ENCODE data around the gene PLPPR3.

PLPPR3 gene

DNA sequence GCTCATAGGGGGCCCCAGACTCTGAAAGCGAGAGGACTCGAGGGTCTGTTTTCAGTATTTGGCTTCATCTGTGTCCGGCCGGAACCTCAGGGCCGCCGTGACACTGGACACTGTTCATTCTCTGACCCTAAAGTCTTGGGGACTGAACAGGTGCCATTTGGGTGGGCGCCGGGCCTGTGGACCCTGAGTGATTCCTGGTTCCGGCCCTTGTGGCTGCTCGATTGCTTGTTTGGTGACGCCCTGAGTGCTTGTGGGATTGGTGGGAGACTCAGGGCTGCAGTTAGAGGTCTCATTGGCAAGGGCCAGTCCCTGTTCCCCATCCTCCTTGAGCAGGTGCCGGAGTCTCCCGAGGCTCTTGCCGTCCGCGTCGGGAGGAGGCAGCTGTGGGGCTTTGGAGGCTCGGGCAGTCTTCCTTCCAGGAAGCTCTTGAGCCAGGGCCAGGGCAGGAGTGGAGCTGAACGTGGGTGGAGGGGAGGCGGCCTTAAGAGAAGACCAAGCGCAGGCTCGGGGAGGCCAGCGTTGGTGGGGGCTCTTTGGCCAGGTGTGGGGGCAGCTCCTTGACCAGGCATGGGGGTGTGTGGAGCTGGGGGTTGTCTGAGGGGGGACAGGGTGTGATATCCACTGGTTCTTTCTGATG is 19.8 kb downstream of the PLPPR3 start:
- Histone ChIP-seq H3K4me3 (ENCODE audit: low read depth, low read length) (no peak overlapping the region), H3K4me1 (ENCODE audit: control insufficient read depth, insufficient read depth, low read length) (peaks cover 25% of the 10 kb centered on the region), H3K9me3 (ENCODE audit: control insufficient read depth, insufficient read depth, low read depth, low read length) (no peaks in the 10 kb centered on the region), H3K27ac (ENCODE audit: extremely low read depth, low read depth, low read length) (peak overlapping the region; percentile 97), H3K36me3 (ENCODE audit: control insufficient read depth in 2 of 2, insufficient read depth in 1 of 2, low read length in 2 of 2) (peaks cover 0 to 89% of the 10 kb centered on the region in 2 experiments; a peak in 2 of 3 replicates)
- CTCF ChIA-PET: interaction anchor here (1.0 kb wide), 1 partner anchor 33 kb away, joined by 3 read pairs; no protein-coding TSS in a partner anchor
- TF ChIP-seq ZNF335 (tag by site-specific recombination; conservative IDR thresholded peaks at IDR 0.05): no peak
- no peak for TF ChIP-seq ZNF621 (tag by site-specific recombination; IDR thresholded peaks at IDR 0.05)
- 0 out of 2 replicates have a peak, but pooled peaks have one; percentile 21 for TF ChIP-seq ZNF341 (tag by site-specific recombination; IDR thresholded peaks at IDR 0.05; ENCODE audit: low read depth)
- TF ChIP-seq ZNF10 (tag by site-specific recombination; IDR thresholded peaks at IDR 0.05): peak; percentile 30; the same call in 1 of the 2 replicates
- no peak for TF ChIP-seq CTCF (tag by site-specific recombination; IDR thresholded peaks at IDR 0.05)
- TF ChIP-seq ZNF560 (tag by site-specific recombination; IDR thresholded peaks at IDR 0.05; ENCODE audit: borderline replicate concordance): no peak
- TF ChIP-seq ZNF629 (tag by site-specific recombination; IDR thresholded peaks at IDR 0.05): no peak
- peak; percentile 41; the same call in 1 of the 2 replicates for TF ChIP-seq ZBTB6 (tag by site-specific recombination; IDR thresholded peaks at IDR 0.05)
- TF ChIP-seq ZFHX2 (tag by site-specific recombination; conservative IDR thresholded peaks at IDR 0.05): peak; percentile 86
- peak; percentile 75 for TF ChIP-seq EGR2 (tag by site-specific recombination; IDR thresholded peaks at IDR 0.05; ENCODE audit: low read depth)
- TF ChIP-seq ZBTB48 (tag by site-specific recombination; IDR thresholded peaks at IDR 0.05): no peak
- no peak for TF ChIP-seq KLF16 (tag by site-specific recombination; IDR thresholded peaks at IDR 0.05)
- no peak for TF ChIP-seq ZNF549 (tag by site-specific recombination; IDR thresholded peaks at IDR 0.05)
- POLR2A ChIA-PET: interaction anchor here (0.7 to 1.7 kb wide), 2 partner anchors 9 to 11 kb away, joined by 3 to 5 read pairs; no protein-coding TSS in a partner anchor

GRCh38 chr19:801030-801860 is 20.5 kb downstream of the PLPPR3 start:
- peak overlapping the region; percentile 97 for H3K27ac ChIP-seq (ENCODE audit: extremely low read depth, low read depth, low read length)
- peaks cover 0 to 82% of the 10 kb centered on the region in 2 experiments; a peak in 2 of 3 replicates for H3K36me3 ChIP-seq (ENCODE audit: control insufficient read depth in 2 of 2, insufficient read depth in 1 of 2, low read length in 2 of 2)
- POLR2A ChIA-PET: interaction anchor here (0.9 to 1.7 kb wide), 4 partner anchors 8 to 19 kb away, joined by 3 to 5 read pairs (median 4); no protein-coding TSS in a partner anchor
- H3K4me3 ChIP-seq (ENCODE audit: low read depth, low read length): no peak overlapping the region
- H3K4me1 ChIP-seq (ENCODE audit: control insufficient read depth, insufficient read depth, low read length): peaks cover 25% of the 10 kb centered on the region
- CTCF ChIA-PET: interaction anchor here (0.9 to 1.0 kb wide), 2 partner anchors 30 to 32 kb away, joined by 4 to 6 read pairs; no protein-coding TSS in a partner anchor
- no peaks in the 10 kb centered on the region for H3K9me3 ChIP-seq (ENCODE audit: control insufficient read depth, insufficient read depth, low read depth, low read length)
- TF ChIP-seq ZNF24 (tag by site-specific recombination; IDR thresholded peaks at IDR 0.05) (no peak), ZFHX2 (tag by site-specific recombination; conservative IDR thresholded peaks at IDR 0.05) (0 out of 2 replicates have a peak, but pooled peaks have one; percentile 19), ZNF692 (tag by site-specific recombination; IDR thresholded peaks at IDR 0.05) (0 out of 2 replicates have a peak, but pooled peaks have one; percentile 34), OSR2 (tag by site-specific recombination; IDR thresholded peaks at IDR 0.05) (no peak), ZNF600 (tag by site-specific recombination; IDR thresholded peaks at IDR 0.05) (0 out of 2 replicates have a peak, but pooled peaks have one; percentile 15), ZNF18 (tag by site-specific recombination; IDR thresholded peaks at IDR 0.05) (no peak), ZNF473 (tag by site-specific recombination; IDR thresholded peaks at IDR 0.05) (no peak), ZNF629 (tag by site-specific recombination; IDR thresholded peaks at IDR 0.05) (no peak), ZNF704 (tag by site-specific recombination; IDR thresholded peaks at IDR 0.05) (no peak), ZNF335 (tag by site-specific recombination; conservative IDR thresholded peaks at IDR 0.05) (peak; percentile 46)
- TF ChIP-seq, protein P1, sequence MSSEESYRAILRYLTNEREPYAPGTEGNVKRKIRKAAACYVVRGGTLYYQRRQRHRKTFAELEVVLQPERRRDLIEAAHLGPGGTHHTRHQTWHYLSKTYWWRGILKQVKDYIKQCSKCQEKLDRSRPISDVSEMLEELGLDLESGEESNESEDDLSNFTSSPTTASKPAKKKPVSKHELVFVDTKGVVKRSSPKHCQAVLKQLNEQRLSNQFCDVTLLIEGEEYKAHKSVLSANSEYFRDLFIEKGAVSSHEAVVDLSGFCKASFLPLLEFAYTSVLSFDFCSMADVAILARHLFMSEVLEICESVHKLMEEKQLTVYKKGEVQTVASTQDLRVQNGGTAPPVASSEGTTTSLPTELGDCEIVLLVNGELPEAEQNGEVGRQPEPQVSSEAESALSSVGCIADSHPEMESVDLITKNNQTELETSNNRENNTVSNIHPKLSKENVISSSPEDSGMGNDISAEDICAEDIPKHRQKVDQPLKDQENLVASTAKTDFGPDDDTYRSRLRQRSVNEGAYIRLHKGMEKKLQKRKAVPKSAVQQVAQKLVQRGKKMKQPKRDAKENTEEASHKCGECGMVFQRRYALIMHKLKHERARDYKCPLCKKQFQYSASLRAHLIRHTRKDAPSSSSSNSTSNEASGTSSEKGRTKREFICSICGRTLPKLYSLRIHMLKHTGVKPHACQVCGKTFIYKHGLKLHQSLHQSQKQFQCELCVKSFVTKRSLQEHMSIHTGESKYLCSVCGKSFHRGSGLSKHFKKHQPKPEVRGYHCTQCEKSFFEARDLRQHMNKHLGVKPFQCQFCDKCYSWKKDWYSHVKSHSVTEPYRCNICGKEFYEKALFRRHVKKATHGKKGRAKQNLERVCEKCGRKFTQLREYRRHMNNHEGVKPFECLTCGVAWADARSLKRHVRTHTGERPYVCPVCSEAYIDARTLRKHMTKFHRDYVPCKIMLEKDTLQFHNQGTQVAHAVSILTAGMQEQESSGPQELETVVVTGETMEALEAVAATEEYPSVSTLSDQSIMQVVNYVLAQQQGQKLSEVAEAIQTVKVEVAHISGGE (tag by site-specific recombination; conservative IDR thresholded peaks at IDR 0.05; ENCODE audit: low read depth): peak; percentile 61

Data from HEK293 (cell line).